ENCODE data around the gene ZBTB4. TPM values are rescaled to one million over a fixed set of nuclear protein-coding genes. Genes with fewer than 3 reads are reported as not detected.
A peak's percentile ranks its signal among the peaks of the same experiment; 100 is the strongest.
"Not testable (repeated sequence)": the region's sequence is repeated elsewhere in the genome, so short reads cannot be mapped to it uniquely, and the experiment has no call there.

Gene ZBTB4
- polyA plus RNA-seq, 5 donors = 36.6 to 52.9 (median 43.8) TPM

DNA sequence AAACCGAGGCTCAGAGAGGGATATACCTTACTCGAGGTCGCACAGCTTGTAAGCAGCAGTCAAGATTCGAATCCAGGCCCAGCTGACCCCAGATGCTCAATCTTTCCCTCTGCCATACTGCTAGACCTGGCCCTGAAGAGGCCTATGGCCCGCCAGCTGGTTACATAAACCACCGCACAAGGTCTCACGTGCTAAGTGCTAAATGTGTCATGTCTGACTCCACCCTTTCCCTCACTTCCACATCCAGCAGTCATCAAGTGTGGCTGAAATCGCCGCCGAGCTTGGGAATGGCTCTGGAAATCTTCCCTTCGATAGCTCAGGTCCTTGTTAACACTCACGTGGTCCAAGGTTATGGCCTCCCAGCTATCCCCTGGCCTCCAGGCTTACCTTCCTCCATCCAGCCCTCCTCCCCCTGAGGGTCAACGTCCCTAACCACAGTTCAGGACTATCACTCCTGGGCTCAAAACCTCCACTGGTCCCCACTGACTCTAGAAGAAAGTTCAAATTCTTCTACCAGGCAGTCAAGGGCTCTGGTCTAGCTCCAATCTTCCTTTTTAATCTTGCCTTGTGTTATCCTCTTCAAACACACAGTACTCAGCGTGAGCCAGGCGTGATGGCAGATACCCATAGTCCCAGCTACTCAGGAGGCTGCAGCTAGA, 3.5 kb downstream of the ZBTB4 start:
- no peak for DNase-seq

DNA sequence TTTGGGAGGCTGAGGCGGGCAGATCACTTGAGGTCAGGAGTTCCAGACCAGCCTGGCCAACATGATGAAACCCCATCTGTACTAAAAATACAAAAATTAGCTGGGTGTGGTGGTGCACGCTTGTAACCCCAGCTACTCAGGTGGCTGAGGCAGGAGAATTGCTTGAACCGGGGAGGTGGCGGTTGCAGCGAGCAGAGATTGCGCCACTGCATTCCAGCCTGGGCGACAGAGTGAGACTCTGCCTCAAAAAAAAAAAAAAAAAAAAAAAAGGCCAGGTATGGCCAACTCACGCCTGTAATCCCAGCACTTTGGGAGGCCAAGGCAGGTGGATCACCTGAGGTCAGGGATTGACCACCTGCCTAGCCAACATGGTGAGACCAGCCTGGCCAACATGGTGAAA, 4.7 kb downstream of the ZBTB4 start:
- DNase-seq = not testable (repeated sequence)

DNA sequence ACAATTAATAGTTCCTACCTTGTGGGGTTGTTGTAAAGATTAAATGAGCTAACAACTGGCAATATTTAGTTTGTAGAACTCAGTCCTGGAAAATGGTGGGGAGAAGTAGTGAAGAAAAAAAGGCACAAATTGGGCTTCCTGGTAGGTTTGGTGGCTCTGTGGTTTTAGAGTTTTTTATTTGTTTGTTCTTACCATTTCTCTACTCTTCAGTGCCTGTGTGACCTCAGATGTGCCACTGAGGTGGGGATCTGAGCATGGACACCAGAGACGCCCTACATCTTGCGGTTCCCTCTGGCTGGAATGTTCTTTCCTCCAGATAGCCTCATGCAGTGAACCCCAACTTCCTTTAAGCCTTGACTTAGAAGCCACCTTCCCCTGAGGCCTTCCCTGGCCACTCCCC, 7.7 kb downstream of the ZBTB4 start:
- no peak for DNase-seq

DNA sequence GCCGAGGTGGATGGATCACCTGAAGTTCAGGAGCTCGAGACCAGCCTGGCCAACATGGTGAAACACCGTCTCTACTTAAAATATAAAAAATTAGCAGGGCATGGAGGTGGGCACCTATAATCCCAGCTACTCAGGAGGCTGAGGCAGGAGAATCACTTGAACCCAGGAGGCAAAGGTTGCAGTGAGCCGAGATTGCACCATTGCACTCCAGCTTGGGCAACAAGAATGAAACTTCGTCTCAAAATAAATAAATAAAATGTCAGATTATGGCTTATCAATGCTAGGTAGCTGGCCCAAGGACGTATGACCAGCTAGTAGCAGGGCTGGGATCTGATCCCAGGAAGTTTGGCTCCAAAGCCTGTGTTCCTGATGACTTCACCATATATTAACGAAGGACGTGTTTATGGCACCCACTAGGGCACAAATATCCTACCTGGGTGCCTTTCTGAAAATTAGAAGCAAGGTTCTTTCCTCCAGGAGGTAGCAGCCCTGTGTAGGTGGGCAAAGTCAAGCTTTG, 8.9 kb downstream of the ZBTB4 start:
- not testable (repeated sequence) for DNase-seq

DNA sequence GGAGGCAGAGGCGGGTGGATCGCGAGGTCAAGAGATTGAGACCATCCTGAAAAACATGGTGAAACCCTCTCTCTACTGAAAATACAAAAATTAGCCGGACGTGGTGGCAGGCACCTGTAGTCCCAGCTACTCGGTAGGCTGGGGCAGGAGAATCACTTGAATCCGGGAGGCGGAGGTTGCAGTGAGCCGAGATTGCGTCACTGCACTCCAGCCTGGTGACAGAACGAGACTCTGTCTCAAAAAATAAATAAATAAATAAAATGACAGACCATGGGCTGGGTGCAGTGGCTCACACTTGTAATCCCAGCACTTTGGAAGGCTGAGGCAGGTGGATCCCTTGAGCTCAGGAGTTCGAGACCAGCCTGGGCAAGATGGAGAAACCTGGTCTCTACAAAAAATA, 9.6 kb downstream of the ZBTB4 start:
- DNase-seq = not testable (repeated sequence)

DNA sequence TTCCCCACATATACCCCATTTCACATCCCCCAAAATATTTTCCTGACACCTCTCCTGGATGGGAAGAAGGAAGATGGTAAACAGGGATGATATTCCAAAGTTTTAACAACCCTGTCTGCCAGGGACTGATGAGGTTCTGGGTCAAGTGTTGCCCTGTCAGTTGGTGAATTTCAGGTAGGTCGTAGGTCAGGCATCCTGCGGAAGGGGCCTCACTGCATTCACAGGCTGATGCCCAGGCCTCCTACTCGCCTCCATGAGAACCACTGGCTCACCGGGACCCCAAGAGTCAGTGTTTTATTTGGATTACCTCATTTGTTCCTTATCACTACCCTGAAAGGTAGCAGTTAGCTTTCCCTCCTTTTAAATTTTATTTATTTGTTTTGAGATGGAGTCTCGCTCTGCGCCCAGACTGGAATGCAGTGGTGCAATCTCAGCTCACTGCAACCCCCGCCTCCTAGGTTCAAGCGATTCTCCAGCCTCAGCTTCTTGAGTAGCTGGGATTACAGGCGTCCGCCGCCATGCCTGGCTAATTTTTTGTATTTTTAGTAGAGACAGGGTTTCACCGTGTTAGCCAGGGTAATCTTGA, 10.5 kb downstream of the ZBTB4 start:
- DNase-seq = no peak

DNA sequence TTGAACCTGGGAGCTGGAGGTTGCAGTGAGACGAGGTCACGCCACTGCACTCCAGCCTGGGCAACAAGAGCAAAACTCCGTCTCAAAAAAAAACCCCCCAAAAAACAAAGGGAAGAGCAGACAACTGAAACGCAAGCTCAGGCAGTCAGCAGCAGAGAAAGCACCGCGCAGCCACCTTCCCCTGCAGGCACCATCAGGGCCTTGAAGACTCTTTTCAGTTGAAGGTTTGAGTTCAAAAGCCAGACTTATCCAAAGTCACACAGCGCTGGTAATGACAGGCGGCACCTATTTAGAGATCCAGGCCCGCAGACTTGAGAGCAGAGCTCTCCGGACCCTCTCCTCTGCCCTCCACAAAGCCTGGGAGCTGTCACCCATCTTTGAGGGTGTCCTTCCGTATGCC, 11.1 kb downstream of the ZBTB4 start:
- no peak for DNase-seq

DNA sequence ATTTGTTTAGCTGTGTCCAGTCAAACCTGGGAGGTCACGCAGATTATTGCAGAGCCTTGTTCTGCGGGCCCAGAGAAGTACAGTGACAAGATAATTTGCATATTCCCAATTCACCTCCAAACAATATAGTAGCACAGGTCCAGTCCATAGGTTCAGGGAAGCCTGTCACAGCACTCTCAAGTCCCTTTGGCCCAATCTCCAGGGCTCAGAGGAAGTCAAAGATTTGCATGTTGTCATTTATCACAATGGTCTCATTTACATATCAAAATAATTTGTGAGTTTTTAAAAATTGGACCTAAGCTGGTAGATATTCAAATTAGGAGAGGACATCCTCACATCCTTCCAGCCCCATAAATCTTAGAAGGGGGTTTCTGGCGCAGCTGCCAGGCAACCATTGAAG, 11.9 kb downstream of the ZBTB4 start:
- no peak for DNase-seq

DNA sequence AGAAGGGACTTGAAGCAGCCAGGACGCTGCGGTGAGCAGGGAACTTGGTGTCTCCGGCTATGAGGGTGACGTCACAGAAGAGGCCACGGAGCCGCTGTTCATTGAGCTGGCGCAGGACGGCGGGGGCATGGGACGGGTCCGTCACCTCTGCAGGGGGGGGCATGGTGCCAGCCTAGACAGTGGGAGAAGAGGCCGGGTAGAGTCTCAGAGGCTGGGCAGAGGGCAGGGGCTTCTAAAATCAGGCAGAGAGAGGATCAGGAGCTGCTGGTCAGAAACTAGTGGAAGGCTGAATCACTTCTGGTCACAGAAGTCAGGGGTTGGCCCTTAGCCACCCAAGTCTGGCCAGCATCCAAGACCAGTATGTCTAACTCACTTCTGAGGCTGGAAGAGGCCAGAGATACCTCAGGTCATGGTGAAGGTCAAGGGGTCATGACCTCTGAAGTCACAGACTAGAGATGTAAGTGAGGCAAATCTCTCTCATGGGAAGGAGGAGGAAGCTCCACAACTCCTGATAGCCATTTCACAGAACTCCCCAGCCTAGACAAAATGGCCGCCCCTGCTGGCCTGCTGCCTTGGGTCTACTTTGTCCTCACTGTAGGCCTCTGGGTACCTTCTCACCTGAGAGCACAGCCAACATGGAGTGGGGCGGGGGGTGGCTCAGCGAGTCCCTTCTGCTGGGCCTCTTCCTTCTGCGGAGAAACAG, 12.6 kb downstream of the ZBTB4 start:
- DNase-seq = no peak

DNA sequence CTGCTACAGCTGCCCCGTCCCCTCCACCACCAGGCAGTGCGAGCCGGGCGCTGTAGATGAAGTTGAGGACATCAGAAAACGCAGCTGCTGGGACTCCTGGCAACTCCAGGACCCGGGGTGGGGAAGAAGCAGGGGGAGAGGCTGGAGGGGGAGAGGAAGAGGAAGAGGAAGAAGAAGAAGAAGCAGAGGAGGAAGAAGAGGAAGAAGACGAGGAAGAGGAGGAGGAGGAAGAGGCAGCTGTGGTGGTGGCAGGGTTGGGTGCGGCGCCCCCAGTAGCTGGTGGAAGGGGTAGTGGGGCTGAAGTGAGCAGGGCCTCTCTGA, 13.2 kb downstream of the ZBTB4 start:
- no peak for DNase-seq

DNA sequence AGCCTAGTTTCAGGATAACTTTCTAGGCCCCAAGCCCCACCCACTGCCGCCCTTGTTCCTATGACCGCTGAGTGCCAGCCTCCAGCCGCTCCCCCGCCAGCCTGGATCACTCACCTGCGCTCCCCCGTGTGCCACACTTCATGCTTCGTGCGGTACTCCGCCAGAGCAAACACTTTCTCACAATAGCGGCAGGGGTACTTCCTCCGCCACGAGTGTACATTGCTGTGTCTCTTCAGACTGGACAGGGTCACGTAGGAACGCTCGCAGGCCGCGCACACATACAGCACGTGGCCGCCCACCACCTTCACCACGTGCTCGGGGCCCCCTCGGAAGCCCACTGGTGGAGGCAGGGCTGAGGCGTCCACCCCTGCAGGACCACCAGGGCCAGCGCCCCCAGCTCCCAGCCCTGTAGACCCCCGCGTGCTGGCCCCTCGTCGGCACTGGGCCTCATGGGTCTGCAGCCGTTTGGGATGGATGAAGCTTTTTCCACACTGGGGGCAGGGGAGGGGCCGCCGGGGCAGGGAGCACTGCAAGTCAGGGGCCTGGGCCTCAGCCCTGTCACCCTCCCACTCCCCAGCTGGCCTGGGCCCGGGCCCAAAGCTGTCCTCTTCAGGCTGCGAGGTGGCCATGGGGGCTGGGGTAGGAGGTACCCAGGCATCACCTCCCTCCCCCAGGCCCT, 13.7 kb downstream of the ZBTB4 start:
- peak in 1 of 2 donors; percentile 17 for DNase-seq

DNA sequence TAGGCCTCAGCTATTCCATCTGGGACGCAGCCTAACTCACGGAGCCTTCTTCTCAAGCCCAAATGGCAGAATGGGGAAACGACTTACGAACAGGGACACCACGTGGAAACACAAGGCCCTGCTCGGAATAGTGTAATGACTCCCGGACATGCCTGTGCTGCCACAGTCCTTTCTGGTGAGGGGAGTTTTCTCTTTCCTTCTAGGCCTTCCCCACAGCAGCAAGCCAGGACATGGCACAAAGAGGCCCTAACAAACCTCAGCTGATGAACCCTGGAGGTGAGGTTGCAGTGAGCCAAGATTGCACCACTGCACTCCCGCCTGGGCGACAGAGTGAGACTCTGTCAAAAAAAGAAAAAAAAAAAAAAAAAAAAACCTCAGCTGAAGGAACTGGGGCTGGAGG, 15.3 kb downstream of the ZBTB4 start:
- DNase-seq = no peak

DNA sequence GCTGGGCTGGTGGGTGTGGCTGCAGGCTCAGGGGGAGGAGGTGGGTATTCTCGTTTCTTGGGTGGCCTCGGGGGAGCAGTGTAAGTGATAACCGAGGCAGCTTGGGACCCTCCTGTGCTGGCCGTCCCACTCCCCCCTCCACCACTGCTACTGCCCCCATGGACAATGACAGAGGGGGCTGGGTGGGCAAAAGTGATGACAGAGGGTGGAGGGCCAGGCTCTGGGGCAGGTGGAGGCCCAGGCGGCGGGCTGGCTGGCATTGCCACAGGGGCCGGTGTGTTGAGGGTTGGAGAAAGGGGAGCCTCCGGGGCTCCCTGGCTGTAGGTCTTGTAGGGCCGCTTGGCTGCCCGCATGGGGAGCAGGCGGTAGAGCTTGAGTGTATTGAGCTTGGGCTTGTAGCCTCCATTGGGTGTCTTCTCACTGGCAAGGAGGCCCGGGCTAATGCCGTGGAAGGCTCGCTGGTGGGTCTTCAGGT, 16.0 kb downstream of the ZBTB4 start:
- no peak for DNase-seq

DNA sequence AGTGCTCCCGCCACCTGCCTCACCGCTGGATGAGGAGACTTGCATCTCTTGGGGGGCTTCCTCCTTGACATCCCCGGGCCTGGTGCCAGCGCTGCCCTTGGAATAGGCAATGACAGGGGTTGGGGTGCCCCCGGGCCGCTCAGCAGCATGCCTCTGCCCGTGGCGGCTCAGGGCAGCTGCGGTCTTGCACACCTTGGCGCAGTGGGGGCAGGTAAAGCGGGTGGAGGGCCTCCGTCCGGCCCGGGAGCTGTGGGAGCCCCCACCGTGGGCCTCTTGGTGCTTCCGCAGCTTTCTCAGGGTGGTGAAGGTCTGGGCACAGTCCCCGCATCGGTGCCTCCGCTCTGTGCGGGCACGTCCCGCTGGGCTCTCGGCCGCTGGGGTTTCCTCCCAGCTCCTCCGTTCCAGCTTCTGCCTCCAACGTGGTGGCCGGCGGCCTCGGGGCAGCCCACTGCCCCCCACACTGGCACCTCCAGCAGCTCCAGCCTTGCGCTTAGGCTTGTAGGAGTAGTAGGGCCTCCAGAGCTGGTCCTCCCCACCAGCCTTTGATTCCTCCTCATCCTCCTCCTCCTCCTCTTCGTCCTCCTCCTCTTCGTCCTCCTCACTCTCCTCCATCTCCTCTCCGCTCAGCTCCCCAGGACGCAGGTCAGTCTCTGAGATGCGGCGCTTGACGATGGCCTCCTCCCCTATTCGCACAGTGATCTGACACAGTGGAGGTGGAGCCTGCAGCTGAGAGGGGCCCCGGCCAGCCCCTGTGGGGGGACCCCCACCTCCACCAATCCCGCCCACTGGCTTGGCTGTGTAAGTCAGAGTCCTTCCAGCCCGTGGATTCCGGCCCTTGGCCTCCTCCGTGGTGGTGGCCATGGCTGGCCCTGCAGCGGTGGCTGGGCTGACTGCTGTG, 16.7 kb downstream of the ZBTB4 start:
- DNase-seq = no peak

DNA sequence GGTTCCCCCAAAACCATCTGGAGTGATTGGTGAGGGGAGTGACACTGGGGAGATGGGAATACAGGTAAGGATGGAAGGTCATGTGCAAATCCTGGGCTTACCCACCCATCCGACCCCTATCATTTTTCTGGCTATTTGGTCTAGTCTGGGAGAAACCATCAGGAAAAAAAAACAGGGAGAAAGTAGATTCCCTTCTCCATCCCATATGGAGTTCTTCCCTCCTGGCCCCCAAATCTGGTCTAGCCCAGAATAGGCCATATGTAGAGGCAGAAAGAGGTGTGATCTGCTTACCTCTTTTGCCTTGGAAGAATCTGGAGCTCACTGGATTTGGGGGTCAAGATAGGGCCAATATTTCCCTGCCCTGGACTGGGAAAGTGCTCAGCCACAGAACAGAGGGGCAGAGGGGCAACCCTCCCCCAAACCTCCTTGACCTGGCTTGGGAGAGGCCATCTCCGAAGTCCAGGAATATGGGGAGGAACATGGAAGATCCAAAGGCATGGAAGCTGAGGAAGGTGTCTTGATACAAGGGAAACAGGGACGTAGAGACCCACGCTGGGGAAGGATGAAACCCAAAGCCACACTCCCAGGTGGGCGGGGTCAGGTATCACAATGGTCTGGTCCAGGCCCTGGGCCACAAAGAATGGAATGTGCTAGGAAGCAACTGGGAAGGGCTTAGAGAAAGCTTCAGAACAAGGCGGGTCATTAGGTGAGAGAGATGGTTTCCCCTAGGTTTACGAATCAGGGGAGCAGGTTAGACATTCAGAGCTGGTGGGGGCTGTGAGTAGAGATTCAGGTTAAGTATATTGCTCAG, 18.4 kb downstream of the ZBTB4 start:
- DNase-seq = no peak

DNA sequence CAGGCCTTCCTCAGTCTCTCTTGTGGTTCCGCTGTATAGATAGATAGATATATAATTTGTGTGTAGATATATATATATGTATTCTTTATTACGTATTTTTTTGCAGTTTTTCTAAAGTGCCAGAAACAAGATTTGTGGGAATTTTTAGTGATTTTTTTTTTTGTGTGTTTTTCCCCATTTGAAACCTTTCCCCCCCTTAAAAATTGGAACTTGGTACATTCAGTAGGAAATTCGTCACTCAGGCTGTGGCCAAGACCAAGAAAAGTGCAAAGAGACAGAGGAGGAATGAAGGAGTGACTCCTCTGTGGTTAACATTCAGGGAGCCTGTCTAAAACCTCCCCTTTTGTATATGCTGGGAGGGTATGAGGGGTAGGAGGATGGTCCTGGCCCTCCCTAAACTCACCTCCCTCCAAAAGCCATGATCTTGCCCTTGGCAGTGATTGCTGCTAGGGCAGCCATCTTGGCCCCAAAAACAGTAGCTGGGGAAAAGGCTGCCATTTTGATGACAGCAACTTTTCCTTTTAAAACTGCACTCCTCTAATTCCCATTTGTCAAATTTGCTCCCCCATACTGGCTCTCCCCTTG, 19.4 kb downstream of the ZBTB4 start:
- no peak for DNase-seq

DNA sequence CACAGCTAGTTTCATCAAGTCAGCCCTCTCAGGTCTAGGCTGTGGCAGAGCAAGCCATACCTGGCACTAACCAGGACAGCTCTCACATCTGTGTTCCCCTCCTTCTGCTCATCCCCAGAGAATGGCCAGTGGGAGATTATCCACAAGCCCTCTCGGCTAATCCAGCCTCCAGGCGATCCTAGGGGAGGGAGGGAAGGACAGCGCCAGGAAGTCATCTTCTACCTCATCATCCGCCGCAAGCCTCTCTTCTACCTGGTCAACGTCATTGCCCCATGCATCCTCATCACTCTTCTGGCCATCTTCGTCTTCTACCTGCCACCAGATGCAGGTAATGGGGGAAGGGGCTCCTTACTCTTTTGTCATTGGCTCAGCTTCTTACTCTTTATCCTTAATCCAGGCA, 31.0 kb downstream of the ZBTB4 start:
- DNase-seq = no peak

DNA sequence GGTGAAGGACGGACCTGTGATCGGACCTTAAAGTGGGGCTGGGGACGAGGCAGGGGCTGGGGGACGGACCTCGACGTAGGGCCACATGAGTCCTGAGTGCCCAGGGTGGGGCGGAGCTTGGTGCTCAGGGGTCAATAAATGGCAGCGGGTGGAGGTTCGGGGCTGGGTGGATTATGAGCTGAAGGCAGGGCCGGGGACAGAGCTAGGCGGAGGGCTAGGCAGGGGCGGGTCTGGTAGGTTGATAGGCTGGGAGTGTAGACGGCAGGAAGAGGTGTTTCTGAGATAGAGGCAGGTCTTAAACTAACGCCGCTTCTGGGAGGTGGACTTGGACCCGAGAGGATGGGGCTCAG, 33.8 kb downstream of the ZBTB4 start:
- no peak for DNase-seq

DNA sequence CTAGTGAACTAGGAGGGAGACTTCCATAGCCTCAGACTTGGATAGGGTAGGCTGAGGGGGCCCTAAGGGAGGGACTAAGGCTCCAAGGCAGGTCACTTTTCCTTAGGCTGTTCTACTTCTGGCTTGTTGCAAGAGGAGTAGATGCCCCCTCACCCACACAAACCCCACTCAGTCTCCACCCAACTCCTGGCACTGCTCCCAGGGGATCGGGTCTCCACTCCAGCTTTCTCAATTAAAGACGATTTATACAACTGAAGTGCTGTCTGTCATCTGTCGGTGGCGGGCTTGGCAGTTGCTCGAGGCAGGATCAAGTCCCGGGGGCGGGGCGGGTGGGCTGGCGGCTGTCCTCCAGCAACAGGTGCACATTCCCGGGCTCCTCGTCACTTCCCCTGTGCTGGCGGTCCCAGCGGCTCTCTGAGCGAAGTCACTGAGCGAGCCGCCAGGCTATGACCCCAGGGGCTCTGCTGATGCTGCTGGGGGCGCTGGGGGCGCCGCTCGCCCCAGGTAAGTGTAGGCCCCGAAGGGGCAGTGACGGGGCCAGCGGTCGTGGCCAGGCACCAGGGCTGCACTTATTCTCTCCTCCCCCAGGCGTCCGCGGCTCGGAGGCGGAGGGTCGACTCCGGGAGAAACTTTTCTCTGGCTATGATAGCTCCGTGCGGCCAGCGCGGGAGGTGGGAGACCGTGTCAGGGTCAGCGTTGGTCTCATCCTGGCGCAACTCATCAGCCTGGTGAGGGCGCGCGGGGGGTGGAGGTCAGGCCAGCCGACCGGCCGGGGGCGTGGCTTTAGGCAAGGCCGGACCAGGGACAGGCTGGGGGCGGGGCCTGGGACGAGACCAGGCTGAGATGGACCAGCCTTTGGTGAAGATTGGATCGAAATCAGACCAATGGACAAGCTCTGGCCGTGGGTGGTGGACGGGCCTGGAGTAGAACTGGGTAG, 34.5 kb downstream of the ZBTB4 start, which contains the start of gene CHRNB1:
TSS of gene CHRNB1 (plus strand) at position 380 of the 937 bp plus-strand sequence. CDS start at position 447, 67 bp downstream.
- DNase-seq = no peak

All from right lung (tissue), 5 donors.